HG03097 (cell line): ENCODE measurements around the gene AKAP12.

ENCODE experiments used
- ATAC-seq: cut with Tn5 transposase; IDR thresholded peaks from one replicate; pipeline ENCODE4 v1.9.1; 2021; ENCODE audit not compliant: unreplicated experiment, low FRiP score

The AKAP12 gene

GRCh38 chr6:151239603-151240035 is at the start of gene AKAP12:
Gene AKAP12, plus strand, starts transcription at chr6:151239967. Its CDS starts 596 bp downstream, at chr6:151240563.
- no peak for ATAC-seq

- no peak for ATAC-seq
Measured at GRCh38 chr6:151191527-151191926, 48.2 kb upstream of the AKAP12 start.

- no peak for ATAC-seq
Measured at GRCh38 chr6:151196555-151196954, 43.2 kb upstream of the AKAP12 start.

- no peak for ATAC-seq
Measured at GRCh38 chr6:151197556-151197955, 42.2 kb upstream of the AKAP12 start.

GRCh38 chr6:151199991-151200390 is 39.8 kb upstream of the AKAP12 start:
- ATAC-seq = no peak

- no peak for ATAC-seq
Measured at GRCh38 chr6:151205721-151206600, 33.8 kb upstream of the AKAP12 start.

- ATAC-seq = no peak
Measured at GRCh38 chr6:151207674-151208073, 32.1 kb upstream of the AKAP12 start.

- no peak for ATAC-seq
Measured at GRCh38 chr6:151209071-151209831, 30.5 kb upstream of the AKAP12 start.

GRCh38 chr6:151211075-151211474 is 28.7 kb upstream of the AKAP12 start:
- no peak for ATAC-seq

GRCh38 chr6:151213352-151213751 is 26.4 kb upstream of the AKAP12 start:
- ATAC-seq = no peak

GRCh38 chr6:151215999-151216398 is 23.8 kb upstream of the AKAP12 start:
- ATAC-seq = no peak

- no peak for ATAC-seq
Measured at GRCh38 chr6:151216804-151217203, 23.0 kb upstream of the AKAP12 start.

- no peak for ATAC-seq
Measured at GRCh38 chr6:151219192-151219591, 20.6 kb upstream of the AKAP12 start.

- ATAC-seq = no peak
Measured at GRCh38 chr6:151224076-151224475, 15.7 kb upstream of the AKAP12 start.

GRCh38 chr6:151225919-151226318 is 13.8 kb upstream of the AKAP12 start:
- no peak for ATAC-seq

GRCh38 chr6:151228788-151229400 is 10.9 kb upstream of the AKAP12 start:
- ATAC-seq = no peak

GRCh38 chr6:151229401-151230276 is 10.1 kb upstream of the AKAP12 start:
- ATAC-seq = no peak

- ATAC-seq = no peak
Measured at GRCh38 chr6:151230277-151230577, 9.5 kb upstream of the AKAP12 start.

GRCh38 chr6:151232899-151233298 is 6.9 kb upstream of the AKAP12 start:
- ATAC-seq = no peak

GRCh38 chr6:151233731-151234130 is 6.0 kb upstream of the AKAP12 start:
- ATAC-seq = no peak
